Right lobe of liver (tissue), 6 donors: Measurements from ENCODE around the gene TTC36. TPM values are rescaled to one million over a fixed set of nuclear protein-coding genes. Genes with fewer than 3 reads are reported as not detected.
A peak's percentile ranks its signal among the peaks of the same experiment; 100 is the strongest.
"Not testable (repeated sequence)": the region's sequence is repeated elsewhere in the genome, so short reads cannot be mapped to it uniquely, and the experiment has no call there.

Experiments used
- ATAC-seq, 4 donors: fragments of 200-7000 bp; cut with Tn5 transposase; one replicate each; pipeline ENCODE4 v1.9.1; 2020; ENCODE audit warnings: mild to moderate bottlenecking in 4 of 4, moderate library complexity in 4 of 4
- DNase-seq, 3 donors: peaks; one replicate each; pipeline ENCODE4 v3.0.0-alpha.2; 2020
- H3K27ac ChIP-seq, 3 donors: fragments of 200-600 bp; one replicate each; pipeline ENCODE4 v1.8.0; 2022
- H3K27me3 ChIP-seq, 2 donors: fragments of 200-600 bp; one replicate each; pipeline ENCODE4 v1.8.0; 2022
- H3K36me3 ChIP-seq, 4 donors: fragments of 200-600 bp; sonication (generic) in 1 of 4; one replicate each; pipeline versions ENCODE4 v1.5.1 to v1.8.0; 2017 to 2022; ENCODE audit warnings: control low read depth in 1 of 4
- H3K4me1 ChIP-seq, 4 donors: fragments of 200-600 bp; sonication (generic) in 1 of 4; one replicate each; pipeline versions ENCODE4 v1.5.1 to v1.8.0; 2017 to 2022; ENCODE audit warnings: control low read depth in 1 of 4
- H3K4me3 ChIP-seq, 3 donors: fragments of 200-600 bp; one replicate each; pipeline ENCODE4 v1.8.0; 2022
- H3K9me3 ChIP-seq, 4 donors: fragments of 200-600 bp; sonication (generic) in 1 of 4; one replicate each; pipeline versions ENCODE4 v1.5.1 to v1.8.0; 2017 to 2022; ENCODE audit warnings: control low read depth in 1 of 4
- POLR2A ChIP-seq: fragments of 450-650 bp; IDR thresholded peaks from one replicate; pipeline ENCODE4 v1.6.1; 2017; ENCODE audit warnings: antibody characterized with exemption, mild to moderate bottlenecking
- WGBS: methylation state at CpG from one replicate; pipeline ENCODE4 v1.1.6; 2018; ENCODE audit warnings: low coverage, low lambda C conversion rate; ENCODE audit not compliant: insufficient coverage; ENCODE audit errors: missing lambda C conversion rate; 5-methylcytosine and 5-hydroxymethylcytosine counted together
- intact Hi-C, 2 donors: fragments of 100-400 bp; cut with DNase I; formaldehyde crosslinking; loops; one replicate each; pipeline versions ENCODE4 v1.11.2 to v1.14.1; 2022
- long read RNA-seq: library from polyadenylated mRNA; unstranded; transcript quantifications from one replicate; pipeline ENCODE4 v2.0.0, GENCODE V29; 2019
- total RNA-seq, 6 experiments: library from RNA; depleted of rRNA in 2 of 6; stranded (reverse); fragments of >200 nt in 2 of 6; fragmentation: NEBNext Ultra II Directional in 3 of 6; extraction: Animal tissue kit (Norgen Biotek cat#: 25700) in 3 of 6; gene quantifications; one replicate each; pipeline versions ENCODE4 v1.1.0 to v1.2.4, GENCODE V29; 2016 to 2023
- TF ChIP-seq, protein P1 (sequence below), 4 donors: fragments of 200-600 bp in 3 of 4; fragments of 450-650 bp in 1 of 4; IDR thresholded peaks; one replicate each; pipeline versions ENCODE4 v1.5.1 to v1.8.0; 2016 to 2022; ENCODE audit warnings: antibody characterized with exemption in 4 of 4, mild to moderate bottlenecking in 2 of 4
- donor health status: DM: no; HTN: yes; CAD: no.
- donor health status: DM: no; HTN: no; CAD: no.
- donor health status: DM: no; HTN: no; CAD: no.
- donor health status: DM: no; HTN: yes; CAD: no.
- donor health status: DM: no; HTN: yes; CAD: no.

TTC36 gene, protein sequence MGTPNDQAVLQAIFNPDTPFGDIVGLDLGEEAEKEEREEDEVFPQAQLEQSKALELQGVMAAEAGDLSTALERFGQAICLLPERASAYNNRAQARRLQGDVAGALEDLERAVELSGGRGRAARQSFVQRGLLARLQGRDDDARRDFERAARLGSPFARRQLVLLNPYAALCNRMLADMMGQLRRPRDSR
- 10 to 100 TPM; 21.5 to 88.3 (median 50.6) TPM for total RNA-seq
- long read RNA-seq, transcript TTC36-201 (3 exons, 874 nt), result major isoform, 59 of 64 reads
- long read RNA-seq, partial matches to known transcripts, result 2 of 64 reads
- long read RNA-seq, other reads (novel, unspliced or antisense), result 3 of 64 reads

GRCh38 chr11:118527109-118527508 is at the start of gene TTC36:
TTC36 (plus strand) TSS chr11:118527474; CDS start chr11:118527495, 21 bp downstream.
- H3K9me3 ChIP-seq, result no peaks in the 10 kb centered on the region
- ATAC-seq, result peak; percentile 74 to 89 (median 78)
- peak; percentile 22 for TF ChIP-seq POLR2A
- TF ChIP-seq, protein P1, sequence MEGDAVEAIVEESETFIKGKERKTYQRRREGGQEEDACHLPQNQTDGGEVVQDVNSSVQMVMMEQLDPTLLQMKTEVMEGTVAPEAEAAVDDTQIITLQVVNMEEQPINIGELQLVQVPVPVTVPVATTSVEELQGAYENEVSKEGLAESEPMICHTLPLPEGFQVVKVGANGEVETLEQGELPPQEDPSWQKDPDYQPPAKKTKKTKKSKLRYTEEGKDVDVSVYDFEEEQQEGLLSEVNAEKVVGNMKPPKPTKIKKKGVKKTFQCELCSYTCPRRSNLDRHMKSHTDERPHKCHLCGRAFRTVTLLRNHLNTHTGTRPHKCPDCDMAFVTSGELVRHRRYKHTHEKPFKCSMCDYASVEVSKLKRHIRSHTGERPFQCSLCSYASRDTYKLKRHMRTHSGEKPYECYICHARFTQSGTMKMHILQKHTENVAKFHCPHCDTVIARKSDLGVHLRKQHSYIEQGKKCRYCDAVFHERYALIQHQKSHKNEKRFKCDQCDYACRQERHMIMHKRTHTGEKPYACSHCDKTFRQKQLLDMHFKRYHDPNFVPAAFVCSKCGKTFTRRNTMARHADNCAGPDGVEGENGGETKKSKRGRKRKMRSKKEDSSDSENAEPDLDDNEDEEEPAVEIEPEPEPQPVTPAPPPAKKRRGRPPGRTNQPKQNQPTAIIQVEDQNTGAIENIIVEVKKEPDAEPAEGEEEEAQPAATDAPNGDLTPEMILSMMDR (IDR thresholded peaks at IDR 0.05), result no peak
- intact Hi-C loops, result no loop called here
- peak within 1 kb of the TSS; percentile 37 to 94 (median 86) for H3K27ac ChIP-seq
- no peaks in the 10 kb centered on the region for H3K27me3 ChIP-seq
- H3K36me3 ChIP-seq, result peaks cover 0 to 3% (median 2%) of the 10 kb centered on the region in 4 donors
- H3K4me3 ChIP-seq, result peak within 1 kb of the TSS; percentile 27 to 75 (median 65)
- H3K4me1 ChIP-seq, result peaks cover 0 to 71% (median 24%) of the 10 kb centered on the region in 4 donors
- DNase-seq, result peak; percentile 65 to 94 (median 88)
- 27% methylated on average over 3 of the region's 3 CpGs for WGBS

DNA sequence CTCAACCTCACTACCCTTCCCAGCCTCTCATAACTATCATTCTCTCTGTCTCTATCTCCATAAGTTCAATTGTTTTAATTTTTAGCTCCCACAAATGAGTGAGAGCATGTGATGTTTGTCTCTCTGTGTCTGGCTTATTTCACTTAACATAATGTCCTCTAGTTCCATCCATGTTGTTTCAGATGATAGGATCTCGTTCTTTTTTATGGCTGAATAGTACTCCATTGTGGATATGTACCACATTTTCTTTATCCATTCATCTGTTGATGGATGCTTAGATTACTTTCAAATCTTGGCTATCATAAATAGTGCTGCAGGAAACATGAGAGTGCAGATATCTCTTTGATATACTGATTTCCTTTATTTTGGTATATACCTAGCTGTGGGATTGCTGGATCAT is 46.0 kb upstream of the TTC36 start:
- H3K27ac ChIP-seq, ATAC-seq, H3K4me3 ChIP-seq, intact Hi-C loops, H3K4me1 ChIP-seq, H3K9me3 ChIP-seq, H3K27me3 ChIP-seq, DNase-seq: not testable (repeated sequence)
- WGBS, result 100% methylated on average over 1 of the region's 1 CpG
- H3K36me3 ChIP-seq, result peaks cover 8 to 98% (median 39%) of the 10 kb centered on the region in 4 donors

- 92% methylated on average over 3 of the region's 3 CpGs for WGBS
- H3K27me3 ChIP-seq, result no peaks in the 10 kb centered on the region
- peaks cover 8 to 90% (median 34%) of the 10 kb centered on the region in 4 donors for H3K36me3 ChIP-seq
- no peaks in the 10 kb centered on the region for H3K4me1 ChIP-seq
- DNase-seq, result no peak
- no peak overlapping the region for H3K27ac ChIP-seq
- no peaks in the 10 kb centered on the region for H3K9me3 ChIP-seq
- intact Hi-C loops, result no loop called here
- TF ChIP-seq, protein P1 (IDR thresholded peaks at IDR 0.05), result no peak
- no peak for TF ChIP-seq POLR2A
- no peak for ATAC-seq
- no peak overlapping the region for H3K4me3 ChIP-seq
Observed at GRCh38 chr11:118484405-118484804, 42.9 kb upstream of the TTC36 start.

GRCh38 chr11:118485273-118485672 is 42.0 kb upstream of the TTC36 start:
- H3K9me3 ChIP-seq, result no peaks in the 10 kb centered on the region
- TF ChIP-seq, protein P1 (IDR thresholded peaks at IDR 0.05), result peak in 2 of 4 donors; percentile 9 to 21
- TF ChIP-seq POLR2A, result no peak
- H3K27ac ChIP-seq, result no peak overlapping the region
- DNase-seq (no peak), ATAC-seq (no peak)
- H3K36me3 ChIP-seq, result peaks cover 8 to 90% (median 37%) of the 10 kb centered on the region in 4 donors
- H3K27me3 ChIP-seq, result no peaks in the 10 kb centered on the region
- intact Hi-C loops, result no loop called here
- H3K4me1 ChIP-seq, result no peaks in the 10 kb centered on the region
- H3K4me3 ChIP-seq, result no peak overlapping the region

GRCh38 chr11:118488480-118489109 is 38.7 kb upstream of the TTC36 start:
- WGBS, result 26% methylated on average over 7 of the region's 7 CpGs
- H3K36me3 ChIP-seq, result peaks cover 8 to 88% (median 35%) of the 10 kb centered on the region in 4 donors
- TF ChIP-seq, protein P1 (IDR thresholded peaks at IDR 0.05), result peak; percentile 75 to 80 (median 79)
- TF ChIP-seq POLR2A, result no peak
- H3K9me3 ChIP-seq, result no peaks in the 10 kb centered on the region
- DNase-seq, result peak; percentile 44 to 69 (median 58)
- H3K27me3 ChIP-seq, result no peaks in the 10 kb centered on the region
- H3K4me1 ChIP-seq, result no peaks in the 10 kb centered on the region
- ATAC-seq, result peak; percentile 73 to 86 (median 84)
- H3K4me3 ChIP-seq, result no peak overlapping the region
- no peak overlapping the region for H3K27ac ChIP-seq
- intact Hi-C loops, result no loop called here
